ENCODE results near the gene GDPGP1.

GRCh38 chr15:90205050-90205848, 28.8 kb upstream of the GDPGP1 start:
- TF ChIP-seq, protein P1, sequence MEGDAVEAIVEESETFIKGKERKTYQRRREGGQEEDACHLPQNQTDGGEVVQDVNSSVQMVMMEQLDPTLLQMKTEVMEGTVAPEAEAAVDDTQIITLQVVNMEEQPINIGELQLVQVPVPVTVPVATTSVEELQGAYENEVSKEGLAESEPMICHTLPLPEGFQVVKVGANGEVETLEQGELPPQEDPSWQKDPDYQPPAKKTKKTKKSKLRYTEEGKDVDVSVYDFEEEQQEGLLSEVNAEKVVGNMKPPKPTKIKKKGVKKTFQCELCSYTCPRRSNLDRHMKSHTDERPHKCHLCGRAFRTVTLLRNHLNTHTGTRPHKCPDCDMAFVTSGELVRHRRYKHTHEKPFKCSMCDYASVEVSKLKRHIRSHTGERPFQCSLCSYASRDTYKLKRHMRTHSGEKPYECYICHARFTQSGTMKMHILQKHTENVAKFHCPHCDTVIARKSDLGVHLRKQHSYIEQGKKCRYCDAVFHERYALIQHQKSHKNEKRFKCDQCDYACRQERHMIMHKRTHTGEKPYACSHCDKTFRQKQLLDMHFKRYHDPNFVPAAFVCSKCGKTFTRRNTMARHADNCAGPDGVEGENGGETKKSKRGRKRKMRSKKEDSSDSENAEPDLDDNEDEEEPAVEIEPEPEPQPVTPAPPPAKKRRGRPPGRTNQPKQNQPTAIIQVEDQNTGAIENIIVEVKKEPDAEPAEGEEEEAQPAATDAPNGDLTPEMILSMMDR (IDR thresholded peaks at IDR 0.05): no peak
- no peak for TF ChIP-seq EZH2 (IDR thresholded peaks at IDR 0.05; ENCODE audit: borderline replicate concordance, insufficient read depth, low read depth, low read length, poor library complexity, severe bottlenecking)
